Suppressor macrophage treated with lipopolysaccharide for 1 hour (primary cell): ENCODE data around the gene GPR17.

ENCODE experiments used
- DNase-seq, 3 donors: peaks; one replicate each; pipeline ENCODE4 v3.0.0-alpha.2; 2020 to 2022

The GPR17 gene

GRCh38 chr2:127615511-127616166, 30.3 kb upstream of the GPR17 start:
- DNase-seq: no peak

- no peak for DNase-seq
Measured at GRCh38 chr2:127618551-127619202, 27.3 kb upstream of the GPR17 start.

DNA sequence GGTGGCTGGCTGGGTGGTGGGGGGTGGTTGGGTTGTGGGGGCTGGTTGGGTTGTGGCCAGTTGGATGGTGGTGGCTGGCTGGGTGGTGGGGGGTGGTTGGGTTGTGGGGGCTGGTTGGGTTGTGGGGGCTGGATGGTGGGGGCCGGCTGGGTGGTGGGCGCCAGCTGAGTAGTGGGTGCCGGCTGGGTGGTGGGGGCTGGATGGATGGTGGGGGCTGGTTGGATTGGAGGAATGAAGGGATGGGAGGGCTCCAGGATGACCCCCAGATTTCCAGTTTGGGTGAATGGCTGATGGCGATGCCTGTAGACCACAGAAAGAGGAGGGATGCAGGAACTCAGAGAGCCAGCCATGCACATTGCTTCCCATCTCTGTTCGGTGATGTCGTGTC, 26.8 kb upstream of the GPR17 start:
- DNase-seq: no peak

DNA sequence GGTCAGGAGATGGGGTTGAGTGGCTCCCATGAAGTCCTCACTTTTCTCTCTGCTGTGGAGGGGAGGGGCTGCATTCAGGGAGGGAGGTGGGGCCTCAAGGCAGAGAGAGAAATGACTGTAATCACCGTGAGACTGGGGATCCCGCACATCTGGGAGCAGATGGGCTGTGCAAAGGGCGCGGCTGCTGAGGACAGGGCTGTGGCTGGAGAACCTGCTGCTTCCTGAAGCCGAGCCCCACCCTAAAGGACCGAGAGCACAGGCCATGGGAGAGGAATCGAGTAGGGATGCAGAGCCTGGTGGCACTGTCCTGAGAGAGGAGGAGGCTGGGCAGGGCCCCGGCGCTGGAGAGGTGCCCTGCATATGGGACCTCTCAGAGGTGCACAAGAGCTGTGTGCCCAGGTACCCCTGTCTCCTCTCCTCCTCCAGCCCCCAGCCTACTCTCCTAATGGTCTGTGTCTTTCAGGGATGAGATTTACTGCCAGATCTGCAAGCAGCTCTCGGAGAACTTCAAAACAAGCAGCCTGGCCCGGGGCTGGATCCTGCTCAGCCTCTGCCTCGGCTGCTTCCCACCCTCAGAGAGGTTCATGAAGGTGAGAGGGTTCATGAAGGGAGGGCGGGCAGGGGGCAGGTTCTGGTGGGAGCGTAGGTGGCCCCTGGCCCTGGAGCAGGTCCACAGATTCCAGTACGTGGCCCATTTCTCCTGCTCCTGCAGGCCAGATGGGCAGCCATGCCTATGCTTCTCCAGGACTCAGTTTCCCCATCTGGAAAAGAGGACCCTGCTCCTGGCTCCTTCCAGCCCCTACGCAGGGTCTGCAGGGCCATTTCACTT, 25.9 kb upstream of the GPR17 start:
- no peak for DNase-seq

DNA sequence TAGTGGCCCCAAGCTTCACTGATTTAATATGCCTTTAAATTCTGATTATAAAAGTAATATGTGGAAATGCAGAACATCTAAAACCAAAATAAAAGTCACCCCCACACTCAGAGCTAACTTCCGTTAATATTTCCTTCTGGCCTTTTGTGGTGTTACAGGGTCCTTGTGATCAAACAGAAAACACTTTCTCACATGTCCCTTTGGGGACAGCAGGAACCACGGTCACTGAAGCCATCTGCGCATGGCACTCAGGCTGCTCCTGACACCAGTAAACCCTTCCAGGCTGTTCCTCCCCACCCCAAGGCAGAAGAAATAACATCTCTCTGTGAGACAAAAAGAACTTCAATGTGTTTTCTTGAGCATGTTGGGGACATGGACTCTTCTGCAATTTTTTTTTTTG, 25.1 kb upstream of the GPR17 start:
- DNase-seq: peak in 2 of 3 donors; percentile 17 to 41

GRCh38 chr2:127621981-127622431, 23.9 kb upstream of the GPR17 start:
- DNase-seq: no peak

GRCh38 chr2:127622561-127623387, 23.2 kb upstream of the GPR17 start:
- no peak for DNase-seq

DNA sequence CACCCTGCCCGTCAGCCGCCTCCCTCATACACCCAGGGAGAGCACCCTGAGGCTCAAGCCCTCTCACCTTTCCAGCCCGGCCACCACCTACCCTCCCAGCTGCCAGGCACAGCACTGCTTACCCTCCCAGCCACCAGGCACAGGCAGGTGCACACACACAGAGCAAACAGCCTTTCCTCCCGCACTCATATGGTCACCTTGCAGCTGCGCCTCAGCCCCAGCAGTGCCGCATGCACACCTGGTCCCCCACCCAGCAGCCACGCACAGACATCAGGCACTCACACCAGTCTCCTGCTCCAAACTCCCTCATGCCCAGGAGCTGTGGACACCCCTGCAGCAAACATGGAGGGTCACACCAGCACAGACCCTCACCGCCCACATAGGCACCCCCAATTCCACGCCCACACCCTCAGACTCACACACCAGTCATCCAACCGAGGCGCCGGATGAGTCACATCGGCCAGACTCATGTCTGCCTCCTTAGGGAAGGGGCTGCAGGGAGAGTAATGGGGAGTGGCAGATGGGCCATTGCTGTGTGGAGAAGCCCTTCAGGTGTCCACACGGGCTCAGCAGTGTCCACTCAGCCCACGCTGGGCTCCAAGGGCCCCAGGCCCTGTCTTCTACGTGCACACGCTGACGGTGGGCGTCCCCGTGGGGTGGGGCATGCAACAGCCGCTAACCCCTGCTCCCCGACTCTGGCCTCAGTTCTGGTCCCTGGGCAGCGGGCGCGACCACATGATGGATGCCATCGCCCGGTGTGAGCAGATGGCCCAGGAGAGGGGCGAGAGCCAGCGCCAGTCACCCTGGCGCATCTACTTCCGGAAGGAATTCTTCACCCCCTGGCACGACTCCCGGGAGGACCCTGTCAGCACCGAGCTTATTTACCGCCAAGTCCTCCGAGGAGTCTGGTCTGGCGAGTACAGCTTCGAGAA, 22.3 kb upstream of the GPR17 start:
- DNase-seq: no peak

- no peak for DNase-seq
Measured at GRCh38 chr2:127624320-127624755, 21.6 kb upstream of the GPR17 start.

DNA sequence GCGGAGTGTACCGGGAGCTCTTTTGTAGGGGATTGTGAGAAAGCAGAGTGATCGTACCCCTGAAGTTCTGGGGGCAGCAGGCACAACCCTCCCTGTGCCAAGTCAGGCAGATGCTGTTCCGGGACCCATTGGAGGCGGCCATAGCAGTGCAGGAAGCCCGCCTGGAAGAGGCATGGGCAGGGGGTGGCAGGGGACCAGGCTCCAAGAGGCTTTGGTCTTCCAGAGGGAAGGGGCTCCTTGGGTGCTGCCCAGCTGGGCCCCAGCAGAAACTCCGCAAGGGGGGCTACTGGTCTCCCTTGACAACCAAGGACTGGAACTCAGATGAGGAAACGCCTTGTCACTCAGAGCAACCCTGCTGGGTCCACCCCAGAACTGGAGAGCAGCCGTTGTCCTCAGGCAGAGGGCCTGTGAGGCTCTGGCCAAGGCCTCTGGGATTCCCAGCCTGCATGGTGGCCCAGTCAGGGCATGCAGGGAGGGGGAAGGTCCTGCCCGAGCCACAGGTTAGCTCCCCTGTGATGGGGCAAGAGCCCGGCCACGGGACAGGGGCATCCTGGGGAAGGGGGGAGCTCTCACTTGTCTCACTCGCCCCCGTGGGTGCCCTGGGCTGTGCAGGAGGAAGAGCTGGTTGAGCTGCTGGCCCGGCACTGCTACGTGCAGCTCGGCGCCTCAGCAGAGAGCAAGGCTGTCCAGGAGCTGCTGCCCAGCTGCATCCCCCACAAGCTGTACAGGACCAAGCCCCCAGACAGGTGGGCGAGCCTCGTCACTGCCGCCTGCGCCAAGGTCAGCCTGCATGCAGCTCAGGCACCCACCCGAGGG, 21.0 kb upstream of the GPR17 start:
- DNase-seq: no peak

DNA sequence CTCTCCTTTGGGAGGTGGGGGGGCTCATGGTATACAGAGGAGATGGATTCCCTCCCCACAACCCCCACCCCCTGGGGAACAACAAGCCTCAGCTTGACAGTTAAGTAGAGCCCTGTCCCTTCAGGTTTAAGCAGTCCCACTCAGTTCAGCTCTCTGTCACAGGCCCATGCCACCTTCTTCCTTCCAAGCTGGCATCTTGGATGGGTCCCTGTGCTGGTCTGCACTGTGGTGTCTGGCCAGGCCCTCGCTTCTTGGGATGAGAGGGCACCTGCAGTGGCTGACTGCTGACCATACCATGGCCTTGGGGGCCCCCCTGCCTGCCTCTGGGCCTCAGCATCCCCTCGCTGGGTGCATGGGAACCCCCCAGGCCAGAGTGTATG, 20.4 kb upstream of the GPR17 start:
- no peak for DNase-seq

- no peak for DNase-seq
Measured at GRCh38 chr2:127626175-127626574, 19.8 kb upstream of the GPR17 start.

- DNase-seq: no peak
Measured at GRCh38 chr2:127626917-127627739, 18.8 kb upstream of the GPR17 start.

GRCh38 chr2:127627740-127628571, 18.0 kb upstream of the GPR17 start:
- no peak for DNase-seq

GRCh38 chr2:127628767-127629614, 17.0 kb upstream of the GPR17 start:
- DNase-seq: no peak

DNA sequence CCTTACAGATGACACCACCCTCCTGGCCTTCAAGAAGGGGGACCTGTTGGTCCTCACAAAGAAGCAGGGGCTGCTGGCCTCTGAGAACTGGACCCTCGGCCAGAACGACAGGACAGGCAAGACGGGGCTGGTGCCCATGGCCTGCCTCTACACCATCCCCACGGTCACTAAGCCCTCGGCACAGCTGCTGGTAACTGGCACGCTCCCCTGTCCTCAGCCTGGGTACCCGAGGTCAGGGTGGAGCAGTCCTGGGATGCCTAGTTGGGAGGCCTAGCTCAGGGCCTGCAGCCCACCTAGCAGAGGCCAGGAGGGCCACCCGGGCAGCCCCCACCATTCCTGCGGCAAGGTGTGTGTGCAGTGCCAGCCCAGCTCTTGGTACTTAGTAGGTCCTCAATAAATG, 16.3 kb upstream of the GPR17 start:
- DNase-seq: no peak

DNA sequence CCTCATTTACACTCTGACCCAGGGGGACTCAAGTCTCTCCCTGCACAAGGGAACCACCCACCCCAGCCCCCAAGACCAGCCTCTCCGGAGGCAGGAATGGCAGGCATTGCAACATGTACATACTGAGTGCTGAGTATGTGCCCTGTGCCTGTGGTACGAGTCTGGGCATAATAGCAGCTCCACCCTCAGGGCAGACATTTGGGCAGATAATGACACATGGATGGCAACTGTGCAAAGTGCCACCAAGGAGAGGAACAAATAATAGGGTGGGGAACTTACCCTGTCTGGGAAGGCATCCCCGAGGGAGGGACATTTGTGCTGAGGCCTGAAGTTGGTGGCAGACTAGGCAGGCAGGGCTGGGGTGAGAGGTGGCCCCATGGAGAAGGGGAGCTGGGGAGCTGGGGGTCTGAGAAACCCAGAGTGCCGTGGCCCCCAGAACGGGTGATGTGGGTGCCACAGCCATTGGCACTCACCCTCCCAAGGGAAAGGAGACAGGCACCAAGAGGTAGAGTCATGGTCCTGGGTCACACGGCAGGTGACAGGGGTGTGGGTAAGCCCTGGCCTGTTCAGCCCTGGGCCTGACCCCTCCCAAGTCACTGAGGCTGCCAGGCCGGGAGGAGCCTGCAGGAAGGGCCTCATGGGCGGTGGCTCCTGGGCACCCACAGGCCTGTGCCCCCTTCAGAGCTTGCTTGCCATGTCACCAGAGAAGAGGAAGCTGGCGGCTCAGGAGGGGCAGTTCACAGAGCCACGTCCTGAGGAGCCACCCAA, 15.7 kb upstream of the GPR17 start:
- DNase-seq: peak in 2 of 3 donors; percentile 17 to 26
